Measurements from ENCODE around the gene L3MBTL1. TPM values are rescaled to one million over a fixed set of nuclear protein-coding genes. Genes with fewer than 3 reads are reported as not detected.
"Not testable (repeated sequence)": the region's sequence is repeated elsewhere in the genome, so short reads cannot be mapped to it uniquely, and the experiment has no call there.

L3MBTL1 gene
- total RNA-seq, 1 donor from 2014 or later, result 24.7 TPM

GRCh38 chr20:43559147-43559987 is 51.9 kb downstream of the L3MBTL1 start:
- DNase-seq (ENCODE audit: low spot score), result no peak

DNA sequence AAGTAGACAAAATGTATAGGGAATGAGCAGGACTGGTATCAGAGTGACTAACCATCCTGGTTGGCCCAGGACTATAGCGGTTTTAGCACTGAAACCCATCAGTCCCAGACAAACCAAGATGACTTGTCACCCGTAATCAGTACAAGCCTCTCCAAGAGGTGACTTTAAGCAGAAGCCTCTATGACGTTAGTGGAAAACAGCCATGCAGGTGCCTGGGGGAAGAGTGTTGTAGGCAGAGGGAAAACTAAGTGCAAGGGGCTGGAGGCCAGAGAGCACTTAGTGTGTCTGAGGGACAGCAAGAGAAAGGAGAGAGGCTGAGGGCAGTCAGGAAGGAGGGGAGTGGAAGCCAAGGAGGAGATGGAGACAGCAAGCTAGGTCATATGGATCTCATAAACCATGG is 53.5 kb downstream of the L3MBTL1 start:
- DNase-seq (ENCODE audit: low spot score), result no peak

DNA sequence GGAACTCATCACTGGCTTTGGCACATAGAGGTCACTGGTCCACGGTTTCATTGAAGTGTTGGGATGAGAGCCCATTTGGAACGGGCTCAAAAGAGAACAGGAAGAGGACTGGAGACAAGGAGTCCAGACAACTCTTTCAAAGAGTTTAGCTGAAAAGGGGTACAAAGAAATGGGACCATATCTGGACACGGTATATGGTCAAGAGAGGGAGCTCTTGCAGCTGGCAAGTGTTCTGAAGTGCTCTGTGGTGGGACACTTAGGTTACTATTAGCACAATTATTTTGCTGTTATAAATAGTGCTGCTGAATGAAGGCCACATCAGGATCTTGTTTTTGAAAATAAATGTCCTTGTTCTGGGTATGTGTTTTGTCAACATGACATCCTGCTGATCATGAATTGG is 55.9 kb downstream of the L3MBTL1 start:
- no peak for DNase-seq (ENCODE audit: low spot score)

- no peak for DNase-seq (ENCODE audit: low spot score)
Observed at GRCh38 chr20:43563991-43564390, 56.5 kb downstream of the L3MBTL1 start.

- no peak for DNase-seq (ENCODE audit: low spot score)
Observed at GRCh38 chr20:43564455-43564854, 57.0 kb downstream of the L3MBTL1 start.

GRCh38 chr20:43564993-43565757 is 57.7 kb downstream of the L3MBTL1 start:
- DNase-seq (ENCODE audit: low spot score), result no peak

DNA sequence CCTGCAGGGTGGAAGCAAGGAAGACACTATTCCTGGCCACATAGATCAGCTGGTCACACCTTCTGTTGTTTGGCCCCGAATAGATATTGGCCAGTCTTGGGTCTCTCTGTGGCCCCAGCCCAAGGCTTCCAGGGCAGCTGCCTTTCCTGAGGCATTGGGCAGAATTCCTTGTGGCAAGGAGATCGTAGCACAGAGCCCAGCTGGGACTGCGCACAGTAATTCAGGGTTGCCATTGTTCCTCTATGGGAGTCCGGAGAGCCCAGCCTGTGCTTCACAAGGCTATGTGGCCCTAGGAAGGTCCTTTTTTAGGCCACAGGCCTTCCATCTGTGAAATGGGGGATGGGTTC is 58.2 kb downstream of the L3MBTL1 start:
- no peak for DNase-seq (ENCODE audit: low spot score)

DNA sequence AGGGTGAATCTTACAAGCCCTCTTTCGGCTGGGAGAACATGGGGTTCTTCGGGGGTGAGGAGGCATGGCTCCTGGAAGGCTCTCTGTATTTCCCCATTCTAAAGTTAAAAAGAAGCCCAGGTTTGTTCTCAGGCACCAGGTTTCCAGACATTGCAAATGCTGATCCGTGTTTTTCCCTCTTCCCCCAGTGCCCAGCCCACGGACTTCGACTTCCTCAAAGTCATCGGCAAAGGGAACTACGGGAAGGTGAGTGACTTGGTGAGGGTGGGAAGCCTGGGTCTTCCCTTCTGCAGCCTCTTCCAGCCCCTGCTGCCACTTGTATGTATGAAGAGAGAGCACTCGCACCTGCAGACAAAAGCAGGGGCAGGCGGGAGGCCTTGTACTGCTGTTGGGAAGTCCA is 60.0 kb downstream of the L3MBTL1 start:
- DNase-seq (ENCODE audit: low spot score), result no peak

- DNase-seq (ENCODE audit: low spot score), result no peak
Observed at GRCh38 chr20:43568706-43569105, 61.2 kb downstream of the L3MBTL1 start.

DNA sequence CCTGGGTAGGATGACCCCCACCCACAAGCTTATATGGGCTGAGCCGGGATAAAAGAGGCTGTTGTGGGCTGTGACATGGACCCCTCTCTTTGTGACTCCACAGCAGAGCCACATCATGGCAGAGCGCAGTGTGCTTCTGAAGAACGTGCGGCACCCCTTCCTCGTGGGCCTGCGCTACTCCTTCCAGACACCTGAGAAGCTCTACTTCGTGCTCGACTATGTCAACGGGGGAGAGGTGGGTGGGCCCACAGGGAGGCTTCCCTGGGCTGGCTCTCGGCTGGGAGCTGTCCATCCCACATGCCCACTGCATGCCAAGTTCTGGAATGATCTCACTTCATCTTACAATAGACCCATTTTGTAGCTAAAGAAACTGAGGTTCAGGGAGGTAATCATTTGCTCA is 61.8 kb downstream of the L3MBTL1 start:
- no peak for DNase-seq (ENCODE audit: low spot score)

DNA sequence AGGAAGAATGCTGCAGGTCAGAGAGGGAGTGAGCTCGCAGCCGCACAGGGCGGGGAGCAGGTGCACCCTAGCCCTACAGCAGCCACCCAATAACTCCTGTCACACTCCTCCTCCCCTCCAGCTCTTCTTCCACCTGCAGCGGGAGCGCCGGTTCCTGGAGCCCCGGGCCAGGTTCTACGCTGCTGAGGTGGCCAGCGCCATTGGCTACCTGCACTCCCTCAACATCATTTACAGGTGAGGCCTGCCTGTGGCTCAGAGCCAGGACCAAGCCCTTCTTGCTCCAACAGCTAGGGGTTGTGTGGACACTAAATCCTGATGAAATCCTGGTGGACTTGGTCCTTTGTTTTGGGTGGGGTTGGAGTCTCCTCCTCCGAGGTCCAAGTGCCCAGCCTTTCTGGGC is 63.0 kb downstream of the L3MBTL1 start:
- no peak for DNase-seq (ENCODE audit: low spot score)

- no peak for DNase-seq (ENCODE audit: low spot score)
Observed at GRCh38 chr20:43571310-43571709, 63.8 kb downstream of the L3MBTL1 start.

GRCh38 chr20:43571771-43572170 is 64.3 kb downstream of the L3MBTL1 start:
- DNase-seq (ENCODE audit: low spot score), result no peak

GRCh38 chr20:43572891-43573290 is 65.4 kb downstream of the L3MBTL1 start:
- no peak for DNase-seq (ENCODE audit: low spot score)

GRCh38 chr20:43576108-43576507 is 68.6 kb downstream of the L3MBTL1 start:
- no peak for DNase-seq (ENCODE audit: low spot score)

DNA sequence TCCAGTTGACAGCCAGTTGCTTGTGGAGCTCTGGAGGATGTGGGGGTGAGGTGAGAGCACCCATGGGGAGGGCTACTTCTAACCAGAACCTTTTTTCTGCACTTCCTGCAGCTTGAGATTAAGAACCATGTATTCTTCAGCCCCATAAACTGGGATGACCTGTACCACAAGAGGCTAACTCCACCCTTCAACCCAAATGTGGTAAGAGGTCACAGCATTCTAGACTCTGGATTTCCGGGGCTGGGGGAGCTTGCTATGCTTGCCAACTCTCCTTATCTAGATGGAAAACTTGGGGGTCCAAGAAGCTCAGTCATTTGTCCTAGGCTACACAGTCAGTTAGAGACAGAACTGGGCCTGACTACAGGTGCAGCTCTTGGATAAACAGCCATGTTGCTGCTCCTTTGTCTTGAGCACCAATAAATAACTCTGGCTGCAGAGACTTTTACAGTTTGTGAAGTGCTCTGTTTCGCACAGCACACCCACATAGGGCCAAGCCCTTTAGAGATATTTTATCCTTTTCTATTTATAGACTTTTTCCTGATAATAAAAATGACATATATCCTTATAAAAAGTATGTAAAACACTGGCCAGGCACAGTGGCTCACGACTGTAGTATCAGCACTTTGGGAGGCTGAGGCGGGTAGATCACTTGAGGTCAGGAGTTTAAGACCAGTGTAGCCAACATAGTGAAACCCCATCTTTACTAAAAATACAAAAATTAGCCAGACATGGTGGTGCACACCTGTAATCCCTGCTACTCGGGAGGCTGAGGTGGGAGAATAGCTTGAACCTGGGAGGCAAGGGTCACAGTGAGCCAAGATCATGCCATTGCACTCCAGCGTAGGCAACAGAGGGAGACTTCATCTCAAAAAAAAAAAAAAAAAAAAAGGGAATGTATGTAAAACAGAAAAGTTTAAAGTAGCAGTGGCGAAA is 72.6 kb downstream of the L3MBTL1 start:
- DNase-seq (ENCODE audit: low spot score), result no peak

- no peak for DNase-seq (ENCODE audit: low spot score)
Observed at GRCh38 chr20:43583133-43583864, 75.8 kb downstream of the L3MBTL1 start.

DNA sequence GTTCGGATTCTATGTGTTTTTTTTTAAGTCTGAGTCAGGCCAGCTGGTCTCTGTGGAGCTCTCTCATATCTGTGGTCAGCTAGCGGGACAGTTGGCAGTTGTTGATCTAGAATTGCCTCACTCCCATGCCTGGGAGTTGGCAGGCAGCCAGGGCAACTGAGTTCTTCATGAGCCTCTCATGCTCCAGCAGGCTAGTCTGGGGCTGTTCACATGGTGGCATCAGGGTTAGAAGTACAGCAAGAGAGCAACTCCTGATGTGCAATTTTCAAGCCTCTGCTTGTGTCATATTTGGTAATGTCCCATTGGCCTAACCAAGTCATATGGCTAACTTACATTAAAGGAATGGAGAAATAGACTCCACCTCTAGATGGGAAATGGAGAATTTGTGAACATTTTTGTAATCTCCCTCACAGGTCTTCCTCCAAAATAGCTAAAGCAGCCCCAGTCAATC is 76.5 kb downstream of the L3MBTL1 start:
- peak; percentile 53 for DNase-seq (ENCODE audit: low spot score)

DNA sequence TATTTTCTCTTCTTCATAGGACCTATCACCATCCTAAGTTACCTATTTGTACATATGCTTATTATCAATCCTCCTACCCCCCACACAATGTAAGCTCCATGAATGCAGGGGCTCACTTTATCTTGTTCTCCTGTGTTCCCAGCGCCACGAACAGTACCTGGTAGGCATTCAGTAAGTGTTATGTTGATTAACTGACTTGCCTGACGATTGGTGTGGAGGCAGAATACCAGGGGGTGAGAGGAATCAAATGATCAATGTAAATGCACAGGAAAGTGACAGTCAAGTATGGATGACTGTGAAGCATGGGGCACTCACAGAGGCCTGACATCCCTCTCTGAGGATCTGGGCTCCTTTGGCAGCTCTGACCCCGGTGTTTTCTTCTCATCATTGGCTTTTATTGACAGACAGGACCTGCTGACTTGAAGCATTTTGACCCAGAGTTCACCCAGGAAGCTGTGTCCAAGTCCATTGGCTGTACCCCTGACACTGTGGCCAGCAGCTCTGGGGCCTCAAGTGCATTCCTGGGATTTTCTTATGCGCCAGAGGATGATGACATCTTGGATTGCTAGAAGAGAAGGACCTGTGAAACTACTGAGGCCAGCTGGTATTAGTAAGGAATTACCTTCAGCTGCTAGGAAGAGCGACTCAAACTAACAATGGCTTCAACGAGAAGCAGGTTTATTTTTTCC is 77.1 kb downstream of the L3MBTL1 start:
- DNase-seq (ENCODE audit: low spot score), result no peak

DNA sequence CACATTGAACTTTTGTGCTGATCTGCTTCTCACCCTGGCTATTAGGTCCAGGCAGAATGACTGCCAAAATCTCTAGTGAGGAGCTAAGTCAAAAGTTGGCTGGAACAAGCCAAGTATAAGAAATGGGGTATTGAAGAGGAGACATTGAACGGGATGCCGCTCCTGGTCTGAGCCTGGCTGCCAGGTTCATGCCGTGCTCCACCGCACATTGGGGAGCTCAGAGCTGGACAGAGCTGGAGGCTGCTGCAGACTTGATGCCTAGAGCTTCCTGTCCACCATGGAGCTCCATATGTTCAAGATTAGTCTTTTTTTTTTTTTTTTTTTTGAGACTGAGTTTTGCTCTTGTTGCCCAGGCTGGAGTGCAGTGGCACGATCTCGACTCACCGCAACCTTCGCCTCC is 79.1 kb downstream of the L3MBTL1 start:
- DNase-seq (ENCODE audit: low spot score), result no peak

DNA sequence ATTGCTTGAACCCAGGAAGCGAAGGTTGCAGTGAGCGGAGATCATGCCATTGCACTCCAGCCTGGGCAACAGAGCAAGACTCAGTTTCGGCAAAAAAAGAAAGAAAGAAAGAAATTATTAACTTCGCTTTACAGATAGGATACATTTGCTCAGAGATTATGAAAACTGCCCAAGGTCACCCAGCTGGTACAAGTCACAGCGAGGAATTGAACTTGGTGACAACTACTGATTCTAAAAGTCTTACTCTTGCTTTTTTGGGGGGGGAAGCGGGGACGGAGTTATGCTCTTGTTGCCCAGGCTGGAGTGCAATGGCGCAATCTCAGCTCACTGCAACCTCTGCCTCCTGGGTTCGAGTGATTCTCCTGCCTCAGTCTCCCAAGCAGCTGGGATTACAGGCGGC is 81.0 kb downstream of the L3MBTL1 start:
- not testable (repeated sequence) for DNase-seq (ENCODE audit: low spot score)
